ENCODE data around the gene PCDH9.
A peak's percentile ranks its signal among the peaks of the same experiment; 100 is the strongest.

PCDH9 gene

DNA sequence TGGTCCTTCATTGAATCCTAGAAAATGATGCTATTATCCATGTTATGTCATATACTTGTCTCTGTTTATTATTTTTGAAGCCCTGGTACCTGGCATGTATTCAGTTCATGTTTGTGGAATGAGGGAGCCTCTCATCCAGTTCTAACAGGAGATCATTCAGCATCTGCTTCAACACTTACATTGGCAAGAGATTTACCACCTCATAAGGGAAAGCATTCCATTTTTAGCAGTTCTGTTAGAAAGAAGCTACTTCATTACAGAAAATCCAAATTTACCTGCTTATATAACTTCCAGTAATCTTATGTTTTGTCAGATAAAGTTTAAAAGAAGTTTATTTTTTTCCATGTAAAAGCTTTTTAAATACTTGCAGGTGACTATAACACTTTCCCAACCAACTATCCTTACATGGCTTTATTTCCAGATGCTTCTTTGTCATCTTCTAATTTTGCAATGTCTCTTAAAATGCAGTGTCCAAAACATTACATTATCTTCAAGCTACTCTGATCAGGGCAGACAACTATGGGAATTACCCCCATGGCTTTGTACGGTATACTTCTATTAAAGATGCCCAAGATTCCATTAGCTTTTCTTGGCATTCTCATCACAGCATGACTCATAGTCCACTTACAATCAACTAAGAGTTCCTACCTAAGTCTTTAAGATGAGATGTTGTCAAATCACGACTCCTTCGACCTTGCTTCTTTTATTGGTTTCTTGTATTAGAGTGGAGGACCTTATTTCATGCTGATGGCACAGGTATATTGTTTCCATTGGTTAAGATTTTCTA, 262.1 kb downstream of the PCDH9 start:
- DNase-seq (ENCODE audit: low read depth) = peak; percentile 17
- TF ChIP-seq, protein P1, sequence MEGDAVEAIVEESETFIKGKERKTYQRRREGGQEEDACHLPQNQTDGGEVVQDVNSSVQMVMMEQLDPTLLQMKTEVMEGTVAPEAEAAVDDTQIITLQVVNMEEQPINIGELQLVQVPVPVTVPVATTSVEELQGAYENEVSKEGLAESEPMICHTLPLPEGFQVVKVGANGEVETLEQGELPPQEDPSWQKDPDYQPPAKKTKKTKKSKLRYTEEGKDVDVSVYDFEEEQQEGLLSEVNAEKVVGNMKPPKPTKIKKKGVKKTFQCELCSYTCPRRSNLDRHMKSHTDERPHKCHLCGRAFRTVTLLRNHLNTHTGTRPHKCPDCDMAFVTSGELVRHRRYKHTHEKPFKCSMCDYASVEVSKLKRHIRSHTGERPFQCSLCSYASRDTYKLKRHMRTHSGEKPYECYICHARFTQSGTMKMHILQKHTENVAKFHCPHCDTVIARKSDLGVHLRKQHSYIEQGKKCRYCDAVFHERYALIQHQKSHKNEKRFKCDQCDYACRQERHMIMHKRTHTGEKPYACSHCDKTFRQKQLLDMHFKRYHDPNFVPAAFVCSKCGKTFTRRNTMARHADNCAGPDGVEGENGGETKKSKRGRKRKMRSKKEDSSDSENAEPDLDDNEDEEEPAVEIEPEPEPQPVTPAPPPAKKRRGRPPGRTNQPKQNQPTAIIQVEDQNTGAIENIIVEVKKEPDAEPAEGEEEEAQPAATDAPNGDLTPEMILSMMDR (conservative IDR thresholded peaks at IDR 0.05; ENCODE audit: low read depth, low read length) = no peak
- no peak overlapping the region for H3K4me3 ChIP-seq (ENCODE audit: low read depth, low read length)

DNA sequence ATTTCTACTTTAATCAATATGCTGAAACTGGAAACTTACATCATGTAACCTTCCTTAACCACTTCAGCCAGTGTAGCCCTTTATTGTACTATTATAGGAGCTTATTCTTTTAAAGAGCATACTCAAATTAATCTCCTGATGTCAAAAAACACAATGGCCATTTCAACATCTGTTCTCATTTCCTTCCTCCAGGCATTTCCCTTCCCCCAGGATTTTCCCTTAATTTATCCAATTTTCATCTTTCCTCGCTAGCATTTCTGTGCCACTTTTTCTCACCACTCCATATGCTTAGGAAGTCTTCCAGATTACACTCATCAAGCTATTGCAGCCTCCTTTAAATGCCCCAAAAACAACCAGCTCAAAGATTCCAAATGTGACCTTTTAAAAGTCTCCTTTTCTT, 265.0 kb downstream of the PCDH9 start:
- TF ChIP-seq, protein P1 (conservative IDR thresholded peaks at IDR 0.05; ENCODE audit: low read depth, low read length) = no peak
- no peak for DNase-seq (ENCODE audit: low read depth)
- no peak overlapping the region for H3K4me3 ChIP-seq (ENCODE audit: low read depth, low read length)

DNA sequence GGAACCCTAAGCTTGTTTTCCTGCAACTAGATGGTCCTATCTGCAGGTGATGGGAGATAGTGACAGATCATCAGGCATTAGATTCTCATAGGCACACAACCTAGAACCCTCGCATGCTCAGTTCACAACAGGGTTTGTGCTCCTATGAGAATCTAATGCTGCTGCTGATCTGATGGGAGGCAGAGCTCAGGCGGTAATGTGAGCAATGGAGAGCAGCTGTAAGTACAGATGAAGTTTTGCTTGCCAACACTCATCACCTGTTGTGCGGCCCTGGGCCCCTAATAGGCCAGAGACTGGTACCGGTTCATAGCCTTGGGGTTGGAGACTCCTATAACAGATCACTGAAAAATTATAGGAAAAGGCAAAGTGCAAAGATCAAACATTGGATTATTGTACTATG, 267.2 kb downstream of the PCDH9 start:
- no peak overlapping the region for H3K4me3 ChIP-seq (ENCODE audit: low read depth, low read length)
- TF ChIP-seq, protein P1 (conservative IDR thresholded peaks at IDR 0.05; ENCODE audit: low read depth, low read length) = no peak
- no peak for DNase-seq (ENCODE audit: low read depth)

DNA sequence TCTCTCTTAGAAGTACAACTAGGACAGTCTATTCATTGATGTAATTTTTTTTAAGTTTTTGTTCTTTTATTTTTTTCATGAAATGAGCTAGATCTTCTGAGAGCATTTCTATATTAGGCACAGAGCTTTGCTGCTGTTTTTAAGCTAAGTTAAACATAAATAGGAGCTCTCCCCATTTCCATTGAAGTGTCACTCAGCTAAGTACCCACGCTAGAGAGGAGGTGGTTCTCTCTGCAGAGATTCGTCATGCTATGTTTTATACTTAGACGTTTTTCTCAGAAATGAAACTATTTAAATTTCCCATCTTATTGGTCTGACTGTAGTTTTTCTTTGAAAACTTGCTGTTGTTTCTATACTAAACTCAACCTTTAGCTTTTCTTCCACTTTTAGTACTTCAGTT, 271.5 kb downstream of the PCDH9 start:
- TF ChIP-seq, protein P1 (conservative IDR thresholded peaks at IDR 0.05; ENCODE audit: low read depth, low read length) = no peak
- no peak for DNase-seq (ENCODE audit: low read depth)
- no peak overlapping the region for H3K4me3 ChIP-seq (ENCODE audit: low read depth, low read length)

DNA sequence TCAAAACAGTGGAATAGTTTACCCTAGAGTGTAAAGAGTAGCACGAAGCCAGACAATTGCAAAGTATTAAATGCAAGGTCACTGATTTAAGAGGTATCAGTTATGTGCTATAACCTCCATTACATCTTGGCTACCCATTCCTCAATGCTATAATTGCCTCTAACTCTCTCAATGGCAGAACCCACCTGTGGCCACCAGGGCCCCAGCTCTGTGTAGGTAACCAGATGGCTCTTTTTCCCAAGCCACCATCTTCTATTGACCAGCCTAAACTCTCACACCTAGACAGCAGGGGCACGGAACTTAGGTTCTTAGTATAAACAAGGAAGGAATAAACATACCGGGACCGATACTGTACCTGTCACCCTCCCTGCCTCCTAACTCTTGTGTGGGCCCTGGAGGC, 277.6 kb downstream of the PCDH9 start:
- no peak overlapping the region for H3K4me3 ChIP-seq (ENCODE audit: low read depth, low read length)
- TF ChIP-seq, protein P1 (conservative IDR thresholded peaks at IDR 0.05; ENCODE audit: low read depth, low read length) = no peak
- DNase-seq (ENCODE audit: low read depth) = no peak

DNA sequence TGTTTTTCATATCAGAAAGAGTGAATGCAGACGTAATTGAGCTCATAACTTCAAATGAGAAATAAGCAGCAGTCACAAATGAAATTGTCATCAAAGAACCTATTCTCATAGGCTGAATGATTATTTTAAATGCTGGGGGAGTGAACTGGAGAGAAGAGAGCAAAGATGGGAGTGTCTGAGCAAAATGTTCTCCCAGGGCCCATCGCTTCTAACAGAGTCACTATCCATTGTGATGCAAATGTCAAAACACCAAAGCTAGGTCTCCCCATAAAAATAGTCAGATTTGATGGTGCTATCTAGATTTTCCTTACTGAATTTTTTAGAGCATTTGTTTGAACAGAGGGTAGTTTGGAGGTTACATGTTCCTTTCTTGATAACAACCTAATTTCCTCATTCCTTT, 278.7 kb downstream of the PCDH9 start:
- H3K4me3 ChIP-seq (ENCODE audit: low read depth, low read length) = no peak overlapping the region
- TF ChIP-seq, protein P1 (conservative IDR thresholded peaks at IDR 0.05; ENCODE audit: low read depth, low read length) = no peak
- no peak for DNase-seq (ENCODE audit: low read depth)

DNA sequence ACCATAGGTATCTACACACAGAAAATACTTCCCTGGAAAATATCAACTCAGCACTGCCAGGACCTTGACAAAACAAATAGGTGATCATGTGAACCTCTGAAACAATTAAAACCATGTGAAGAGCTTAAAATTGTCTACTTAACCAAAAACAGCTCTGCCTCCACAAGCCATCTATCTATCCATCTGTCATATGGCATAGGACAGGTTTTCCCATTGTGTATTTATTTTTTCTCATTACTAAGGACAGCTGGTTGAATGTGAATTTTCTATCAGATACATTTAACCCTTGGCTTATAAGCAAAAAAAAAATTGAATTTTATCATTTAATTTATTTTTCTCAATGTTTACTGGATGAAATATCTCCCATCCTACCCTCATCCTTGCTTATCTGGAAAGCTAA, 279.5 kb downstream of the PCDH9 start:
- no peak for DNase-seq (ENCODE audit: low read depth)
- TF ChIP-seq, protein P1 (conservative IDR thresholded peaks at IDR 0.05; ENCODE audit: low read depth, low read length) = no peak
- H3K4me3 ChIP-seq (ENCODE audit: low read depth, low read length) = no peak overlapping the region
